NT2/D1 (cell line): ENCODE results near the gene TBCD.

Experiments
- SUZ12 ChIP-seq: IDR thresholded peaks from 2 replicates; pipeline ENCODE4 v1.6.1; 2011; ENCODE audit not compliant: insufficient read length, insufficient read depth; ENCODE audit errors: extremely low read depth
- YY1 ChIP-seq: IDR thresholded peaks from 2 replicates; pipeline ENCODE4 v1.6.1; 2011; ENCODE audit not compliant: insufficient read length, insufficient read depth
- ZNF274 ChIP-seq: IDR thresholded peaks from 2 replicates; pipeline ENCODE4 v1.6.1; 2011; ENCODE audit warnings: mild to moderate bottlenecking, low read depth, low read length

DNA sequence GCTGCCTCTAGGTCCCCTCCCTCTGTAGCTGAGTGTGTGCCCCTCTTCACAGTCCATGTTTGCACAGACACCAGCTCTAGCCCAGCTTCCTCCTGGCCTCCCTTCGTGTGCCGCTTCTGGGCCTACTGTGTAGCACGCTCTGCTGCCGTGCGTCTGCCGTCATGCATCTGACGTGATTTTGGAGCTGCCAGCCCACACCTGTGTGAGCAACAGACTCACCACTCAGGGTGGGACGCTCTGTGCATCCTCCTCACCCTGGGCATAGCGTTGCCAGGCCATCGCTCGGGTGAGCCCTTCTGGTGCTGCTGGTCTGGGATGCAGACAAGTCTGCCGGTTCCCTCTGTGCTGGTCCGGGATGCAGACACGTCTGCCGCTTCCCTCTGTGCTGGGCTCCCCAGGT, 127.4 kb downstream of the TBCD start:
- TF ChIP-seq YY1 = no peak
- TF ChIP-seq ZNF274 = no peak
- no peak for TF ChIP-seq SUZ12
